NCI-H748 (cell line): ENCODE results near the gene LIMS1.
"Not testable (repeated sequence)": the region's sequence is repeated elsewhere in the genome, so short reads cannot be mapped to it uniquely, and the experiment has no call there.

Experiments
- DNase-seq: peaks from one replicate; lab custom pipeline; 2025; ENCODE audit not compliant: unreplicated experiment; lab: John Stamatoyannopoulos, UW

The LIMS1 gene

GRCh38 chr2:108716971-108717370, 182.7 kb downstream of the LIMS1 start:
- DNase-seq: not testable (repeated sequence)

GRCh38 chr2:108719149-108720044, 185.1 kb downstream of the LIMS1 start, which contains the start of gene RANBP2:
Gene RANBP2 (plus strand): TSS chr2:108719482. CDS start chr2:108719607, 125 bp downstream.
- peak; percentile 97 for DNase-seq

GRCh38 chr2:108726048-108726447, 191.8 kb downstream of the LIMS1 start:
- not testable (repeated sequence) for DNase-seq

- DNase-seq: not testable (repeated sequence)
These were observed 200.4 kb downstream of the LIMS1 start for GRCh38 chr2:108734656-108735055.
